Fibroblast of lung (primary cell): ENCODE data around the gene MBLAC1.

Experiments used
- CTCF ChIP-seq, 2 donors: IDR thresholded peaks in 1 of 2; conservative IDR thresholded peaks in 1 of 2; 1 replicate in 1 of 2; 2 replicates in 1 of 2; pipeline ENCODE4 v1.5.1; 2011 to 2012; ENCODE audit warnings: low read length in 2 of 2, control low read depth in 1 of 2, inconsistent platforms in 1 of 2, low read depth in 1 of 2, mild to moderate bottlenecking in 1 of 2
- EZH2 ChIP-seq: IDR thresholded peaks from 2 replicates; pipeline ENCODE4 v1.5.1; 2012; ENCODE audit warnings: low read length, control low read depth, mild to moderate bottlenecking; ENCODE audit errors: missing control alignments

GRCh38 chr7:100102950-100103840 is 23.6 kb upstream of the MBLAC1 start:
- no peak for TF ChIP-seq CTCF (conservative IDR thresholded peaks at IDR 0.05 in 1 of 2, IDR thresholded peaks at IDR 0.05 in 1 of 2; ENCODE audit: low read depth in 1 of 2, low read length in 2 of 2)
- no peak for TF ChIP-seq EZH2
